ENCODE data around the gene ATP2C2.

The ATP2C2 gene

DNA sequence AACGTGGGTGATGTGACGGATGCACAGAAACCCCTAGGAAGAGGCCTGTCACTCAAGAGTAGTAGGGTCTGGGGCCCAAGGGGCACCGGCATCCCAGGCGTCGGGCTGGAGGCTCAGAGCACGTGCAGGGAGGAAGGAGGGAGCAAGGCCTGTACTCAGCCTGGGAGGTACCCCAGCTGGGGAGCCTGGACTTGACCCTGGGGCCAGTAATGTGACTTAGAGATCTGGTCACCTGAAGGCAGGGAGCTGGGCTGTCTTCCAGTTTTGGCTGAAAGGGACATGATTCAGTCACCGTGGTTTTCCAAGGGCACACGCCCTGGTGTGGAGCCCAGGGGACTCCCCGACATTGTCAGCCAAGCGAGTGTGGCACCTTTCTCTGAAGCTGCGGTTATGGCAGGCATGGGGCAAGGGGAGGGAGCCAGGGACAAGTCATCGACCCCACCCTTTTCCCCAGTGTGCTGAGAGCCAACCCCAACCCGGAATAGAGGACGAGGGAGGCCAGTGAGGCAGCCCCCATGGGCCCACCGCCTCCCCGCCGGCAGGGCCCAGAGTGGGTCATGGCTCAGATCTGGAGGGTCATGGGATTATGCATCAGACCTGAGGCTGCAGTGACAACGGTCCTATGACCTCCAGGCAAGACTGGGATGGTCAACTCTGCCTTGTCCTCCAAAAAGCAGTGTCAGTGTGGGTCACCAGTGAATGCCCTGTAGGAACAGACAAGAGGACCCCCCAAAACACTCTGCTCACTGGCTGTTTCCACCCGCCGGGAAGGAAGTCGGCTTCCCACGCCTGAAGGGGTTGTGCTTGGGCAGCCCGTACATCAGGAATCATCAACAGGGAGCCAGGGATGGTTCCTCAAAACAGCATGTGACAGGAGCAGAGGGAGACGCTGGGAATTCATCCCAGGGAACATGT, 94.2 kb downstream of the ATP2C2 start:
- TF ChIP-seq, protein P1, sequence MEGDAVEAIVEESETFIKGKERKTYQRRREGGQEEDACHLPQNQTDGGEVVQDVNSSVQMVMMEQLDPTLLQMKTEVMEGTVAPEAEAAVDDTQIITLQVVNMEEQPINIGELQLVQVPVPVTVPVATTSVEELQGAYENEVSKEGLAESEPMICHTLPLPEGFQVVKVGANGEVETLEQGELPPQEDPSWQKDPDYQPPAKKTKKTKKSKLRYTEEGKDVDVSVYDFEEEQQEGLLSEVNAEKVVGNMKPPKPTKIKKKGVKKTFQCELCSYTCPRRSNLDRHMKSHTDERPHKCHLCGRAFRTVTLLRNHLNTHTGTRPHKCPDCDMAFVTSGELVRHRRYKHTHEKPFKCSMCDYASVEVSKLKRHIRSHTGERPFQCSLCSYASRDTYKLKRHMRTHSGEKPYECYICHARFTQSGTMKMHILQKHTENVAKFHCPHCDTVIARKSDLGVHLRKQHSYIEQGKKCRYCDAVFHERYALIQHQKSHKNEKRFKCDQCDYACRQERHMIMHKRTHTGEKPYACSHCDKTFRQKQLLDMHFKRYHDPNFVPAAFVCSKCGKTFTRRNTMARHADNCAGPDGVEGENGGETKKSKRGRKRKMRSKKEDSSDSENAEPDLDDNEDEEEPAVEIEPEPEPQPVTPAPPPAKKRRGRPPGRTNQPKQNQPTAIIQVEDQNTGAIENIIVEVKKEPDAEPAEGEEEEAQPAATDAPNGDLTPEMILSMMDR (IDR thresholded peaks at IDR 0.05; ENCODE audit: extremely low read depth, missing control alignments): no peak
- no peak for DNase-seq (ENCODE audit: low spot score)

DNA sequence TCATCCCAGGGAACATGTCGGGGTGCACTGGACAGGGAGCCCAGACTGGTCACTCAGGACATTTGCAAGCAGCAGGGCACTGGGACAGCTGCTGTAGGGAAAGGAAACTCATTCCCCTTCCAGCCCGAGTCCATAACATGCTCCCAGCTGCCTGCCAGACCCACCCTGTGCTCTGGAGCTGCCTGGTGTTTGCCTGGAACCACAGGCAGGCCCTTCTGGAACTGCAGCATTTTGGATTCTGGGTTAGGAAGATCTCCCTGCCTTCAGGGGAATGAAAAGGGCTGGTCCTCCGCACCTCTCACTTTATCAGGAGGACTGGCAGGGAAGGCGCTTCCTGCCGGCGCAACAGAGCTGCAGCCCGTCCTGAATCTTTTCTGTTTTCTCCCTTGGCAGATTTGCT, 94.9 kb downstream of the ATP2C2 start:
- TF ChIP-seq, protein P1 (IDR thresholded peaks at IDR 0.05; ENCODE audit: extremely low read depth, missing control alignments): no peak
- no peak for DNase-seq (ENCODE audit: low spot score)

DNA sequence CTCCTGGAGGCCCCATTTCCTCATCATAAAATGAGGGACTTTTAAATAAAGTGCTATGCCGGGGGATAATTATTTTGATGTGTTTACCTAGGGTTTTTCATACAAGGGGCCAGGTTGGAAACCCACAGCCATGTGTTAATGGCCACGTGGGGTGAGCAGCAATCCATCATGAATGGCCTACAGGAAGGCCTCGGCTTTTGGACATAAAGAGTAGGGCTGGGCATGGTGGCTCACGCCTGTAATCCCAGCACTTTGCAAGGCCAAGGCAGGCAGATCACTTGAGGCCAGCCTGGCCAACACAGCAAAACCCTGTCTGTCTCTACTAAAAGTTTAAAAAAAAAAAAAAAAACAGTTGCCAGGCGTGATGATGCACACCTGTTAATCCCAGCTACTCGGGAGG, 95.8 kb downstream of the ATP2C2 start:
- TF ChIP-seq, protein P1 (IDR thresholded peaks at IDR 0.05; ENCODE audit: extremely low read depth, missing control alignments): no peak
- no peak for DNase-seq (ENCODE audit: low spot score)

DNA sequence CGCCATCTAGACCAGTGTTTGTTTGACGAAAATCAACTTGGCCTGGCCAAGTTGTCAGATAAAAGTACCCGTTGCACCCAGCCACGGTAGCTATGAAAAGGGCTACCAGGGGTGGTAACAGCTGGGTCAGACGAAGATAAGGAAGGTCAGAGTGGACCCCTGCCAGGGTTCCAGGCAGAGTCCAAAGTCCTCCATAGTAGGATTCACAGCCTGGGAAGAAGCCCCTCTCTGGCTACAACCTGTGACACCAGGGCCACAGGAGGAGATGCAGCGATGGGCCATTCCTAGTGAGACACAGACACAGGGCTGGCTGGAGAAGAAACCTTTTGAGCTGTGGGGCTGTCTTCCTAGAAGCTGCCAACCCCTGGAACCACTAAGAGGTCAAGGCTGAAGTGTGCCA, 96.8 kb downstream of the ATP2C2 start:
- DNase-seq (ENCODE audit: low spot score): no peak
- TF ChIP-seq, protein P1 (IDR thresholded peaks at IDR 0.05; ENCODE audit: extremely low read depth, missing control alignments): no peak

DNA sequence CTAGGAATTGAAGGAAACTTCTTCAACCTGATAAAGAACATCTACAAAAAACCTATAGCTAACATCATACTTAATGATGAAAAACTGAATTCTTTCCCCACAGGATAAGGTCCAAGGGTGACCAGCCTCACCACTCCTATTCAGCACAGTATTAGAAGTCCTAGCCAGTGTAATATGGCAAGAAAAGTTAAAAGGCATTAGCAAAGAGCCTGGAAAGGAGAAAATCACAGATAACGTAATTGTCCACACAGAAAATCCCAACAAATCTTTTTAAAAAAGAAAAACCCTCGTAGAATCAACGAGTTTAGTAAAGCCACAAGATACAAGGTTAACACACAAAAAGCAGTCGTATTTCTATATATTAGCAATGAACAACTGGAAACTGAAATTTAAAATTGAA, 98.4 kb downstream of the ATP2C2 start:
- TF ChIP-seq, protein P1 (IDR thresholded peaks at IDR 0.05; ENCODE audit: extremely low read depth, missing control alignments): no peak
- no peak for DNase-seq (ENCODE audit: low spot score)

DNA sequence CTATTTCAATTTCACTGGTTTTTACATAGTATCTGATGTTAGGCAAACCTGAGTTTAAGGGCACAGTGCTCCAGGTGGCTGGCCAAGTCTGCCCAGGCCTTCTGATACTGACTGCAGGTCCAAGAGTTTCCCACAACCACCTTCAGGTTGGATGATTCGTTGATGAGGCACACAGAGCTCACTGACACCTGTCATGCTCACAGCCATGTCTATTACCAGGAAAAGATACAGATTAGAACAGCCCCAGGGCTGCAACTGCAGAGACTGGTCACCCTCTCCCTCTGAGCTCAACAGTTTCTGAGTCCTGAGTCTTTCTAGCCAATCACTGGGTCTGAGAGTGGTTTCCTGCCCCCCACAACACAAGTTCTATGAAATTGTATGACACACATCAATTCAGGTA, 98.9 kb downstream of the ATP2C2 start:
- no peak for DNase-seq (ENCODE audit: low spot score)
- TF ChIP-seq, protein P1 (IDR thresholded peaks at IDR 0.05; ENCODE audit: extremely low read depth, missing control alignments): no peak

DNA sequence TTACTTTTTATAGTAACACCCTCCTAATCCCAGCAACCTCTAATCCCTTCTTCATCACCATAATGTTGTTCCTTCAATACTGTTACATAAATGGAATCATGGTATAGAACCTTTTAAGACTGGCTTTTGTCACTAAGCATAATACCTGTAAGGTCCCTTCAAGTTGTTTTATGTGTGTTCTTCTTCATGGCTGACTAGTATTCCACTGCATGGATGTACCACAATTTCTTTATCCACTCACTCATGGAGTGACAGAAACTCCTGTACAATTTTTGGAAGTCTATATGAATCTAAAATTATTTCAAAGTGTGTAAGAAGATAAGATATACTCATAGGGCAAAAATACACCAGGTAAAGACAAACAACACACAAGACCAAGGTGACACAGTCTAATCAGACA, 99.4 kb downstream of the ATP2C2 start:
- DNase-seq (ENCODE audit: low spot score): no peak
- TF ChIP-seq, protein P1 (IDR thresholded peaks at IDR 0.05; ENCODE audit: extremely low read depth, missing control alignments): no peak

Measured in GM20000 (cell line).